ENCODE results near the gene NDUFB5.

GRCh38 chr3:179671747-179672242, 67.2 kb downstream of the NDUFB5 start:
- TF ChIP-seq POLR2A (IDR thresholded peaks at IDR 0.05), result no peak
- TF ChIP-seq, protein P1, sequence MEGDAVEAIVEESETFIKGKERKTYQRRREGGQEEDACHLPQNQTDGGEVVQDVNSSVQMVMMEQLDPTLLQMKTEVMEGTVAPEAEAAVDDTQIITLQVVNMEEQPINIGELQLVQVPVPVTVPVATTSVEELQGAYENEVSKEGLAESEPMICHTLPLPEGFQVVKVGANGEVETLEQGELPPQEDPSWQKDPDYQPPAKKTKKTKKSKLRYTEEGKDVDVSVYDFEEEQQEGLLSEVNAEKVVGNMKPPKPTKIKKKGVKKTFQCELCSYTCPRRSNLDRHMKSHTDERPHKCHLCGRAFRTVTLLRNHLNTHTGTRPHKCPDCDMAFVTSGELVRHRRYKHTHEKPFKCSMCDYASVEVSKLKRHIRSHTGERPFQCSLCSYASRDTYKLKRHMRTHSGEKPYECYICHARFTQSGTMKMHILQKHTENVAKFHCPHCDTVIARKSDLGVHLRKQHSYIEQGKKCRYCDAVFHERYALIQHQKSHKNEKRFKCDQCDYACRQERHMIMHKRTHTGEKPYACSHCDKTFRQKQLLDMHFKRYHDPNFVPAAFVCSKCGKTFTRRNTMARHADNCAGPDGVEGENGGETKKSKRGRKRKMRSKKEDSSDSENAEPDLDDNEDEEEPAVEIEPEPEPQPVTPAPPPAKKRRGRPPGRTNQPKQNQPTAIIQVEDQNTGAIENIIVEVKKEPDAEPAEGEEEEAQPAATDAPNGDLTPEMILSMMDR (IDR thresholded peaks at IDR 0.05), result no peak
